B cell (primary cell): Measurements from ENCODE around the gene MLH1. TPM values are rescaled to one million over a fixed set of nuclear protein-coding genes. Genes with fewer than 3 reads are reported as not detected.
"Not testable (repeated sequence)": the region's sequence is repeated elsewhere in the genome, so short reads cannot be mapped to it uniquely, and the experiment has no call there.

Experiments used
- ATAC-seq: fragments of 200-7000 bp; cut with Tn5 transposase; one replicate; pipeline ENCODE4 v1.10.0; 2021; ENCODE audit warnings: low read depth, mild to moderate bottlenecking, moderate number of reproducible peaks, moderate library complexity
- CTCF ChIA-PET: fragments of 350-600 bp; sonication (Branson Sonifier 250); formaldehyde crosslinking; loops from one replicate; lab custom pipeline; 2021; ENCODE audit warnings: antibody characterized with exemption, inconsistent platforms; lab: Charles Lee
- POLR2A ChIA-PET: fragments of 350-600 bp; sonication (Branson Sonifier 250); formaldehyde crosslinking; loops from one replicate; lab custom pipeline; 2021; ENCODE audit warnings: antibody characterized with exemption; lab: Charles Lee
- DNase-seq: peaks from one replicate; pipeline ENCODE4 v3.0.0; 2013
- H2AFZ ChIP-seq: 2 replicates; pipeline ENCODE4 v1.6.1; 2012; ENCODE audit warnings: mild to moderate bottlenecking, low read depth, low read length; ENCODE audit not compliant: insufficient read depth, poor library complexity, severe bottlenecking
- H3K27ac ChIP-seq, 2 donors: 1 replicate in 1 of 2; 2 replicates in 1 of 2; pipeline ENCODE4 v1.5.1; 2012 to 2013; ENCODE audit warnings: low read length in 2 of 2, mild to moderate bottlenecking in 2 of 2, moderate library complexity in 1 of 2
- H3K27me3 ChIP-seq, 4 experiments: fragments of 200-600 bp in 1 of 4; sonication (generic) in 1 of 4; replicated peaks in 1 of 4; 1 replicate in 2 of 4; 2 replicates in 2 of 4; pipeline versions ENCODE4 v1.6.1 to v1.7.0; 2013 to 2016; ENCODE audit warnings: low read length in 3 of 4, mild to moderate bottlenecking in 2 of 4, mixed read lengths in 1 of 4, moderate library complexity in 1 of 4; ENCODE audit not compliant: insufficient read depth in 4 of 4, control insufficient read depth in 3 of 4; ENCODE audit errors: control extremely low read depth in 1 of 4
- H3K36me3 ChIP-seq, 2 experiments: replicated peaks in 1 of 2; 1 replicate in 1 of 2; 2 replicates in 1 of 2; pipeline versions ENCODE4 v1.6.1 to v1.7.1; 2013; ENCODE audit warnings: low read length in 1 of 2; ENCODE audit not compliant: insufficient read depth in 2 of 2, control insufficient read depth in 1 of 2; ENCODE audit errors: control extremely low read depth in 1 of 2, extremely low read depth in 1 of 2
- H3K4me1 ChIP-seq, 2 donors: fragments of 200-600 bp in 1 of 2; sonication (generic) in 1 of 2; 1 replicate in 1 of 2; 2 replicates in 1 of 2; pipeline versions ENCODE4 v1.5.1 to v1.6.1; 2013 to 2017; ENCODE audit warnings: low read length in 2 of 2; ENCODE audit not compliant: control insufficient read depth in 2 of 2, insufficient read depth in 2 of 2
- H3K4me2 ChIP-seq: replicated peaks from 2 replicates; pipeline ENCODE3; 2012; ENCODE audit warnings: mild to moderate bottlenecking, low read depth, low read length; ENCODE audit not compliant: poor library complexity, severe bottlenecking
- H3K4me3 ChIP-seq, 5 experiments: fragments of 200-600 bp in 1 of 5; sonication (generic) in 1 of 5; 1 replicate in 3 of 5; 2 replicates in 2 of 5; pipeline versions ENCODE4 v1.5.1 to v1.7.0; 2011 to 2016; ENCODE audit warnings: low read length in 4 of 5, mild to moderate bottlenecking in 4 of 5, low read depth in 2 of 5, control low read depth in 1 of 5, moderate library complexity in 1 of 5; ENCODE audit not compliant: insufficient read depth in 1 of 5; ENCODE audit errors: control extremely low read depth in 1 of 5, extremely low read depth in 1 of 5
- H3K79me2 ChIP-seq: fragments of 200-600 bp; sonication (generic); one replicate; pipeline ENCODE4 v1.6.0; 2016; ENCODE audit warnings: low read length; ENCODE audit not compliant: control insufficient read depth, insufficient read depth
- H3K9ac ChIP-seq: fragments of 200-600 bp; sonication (generic); 2 replicates; pipeline ENCODE4 v1.6.1; 2017; ENCODE audit warnings: mild to moderate bottlenecking, low read length, moderate library complexity
- H3K9me3 ChIP-seq, 3 donors: one replicate each; pipeline versions ENCODE4 v1.6.1 to v1.7.1; 2013; ENCODE audit warnings: low read length in 2 of 3; ENCODE audit not compliant: control insufficient read depth in 2 of 3, insufficient read depth in 1 of 3; ENCODE audit errors: control extremely low read depth in 1 of 3
- H4K20me1 ChIP-seq: 2 replicates; pipeline ENCODE4 v1.6.0; 2012; ENCODE audit warnings: mild to moderate bottlenecking, low read length; ENCODE audit not compliant: insufficient read depth, control insufficient read depth, poor library complexity, severe bottlenecking
- H3K27ac Mint-ChIP-seq: one replicate; pipeline ENCODE4 v1.8.0; 2021; ENCODE audit warnings: mixed read lengths
- H3K27me3 Mint-ChIP-seq: one replicate; pipeline ENCODE4 v1.8.0; 2021; ENCODE audit warnings: mixed read lengths
- H3K4me1 Mint-ChIP-seq: one replicate; pipeline ENCODE4 v1.8.0; 2021; ENCODE audit warnings: mixed read lengths
- H3K4me3 Mint-ChIP-seq: one replicate; pipeline ENCODE4 v1.8.0; 2021; ENCODE audit warnings: mixed read lengths
- H3K9me3 Mint-ChIP-seq: one replicate; pipeline ENCODE4 v1.8.0; 2022; ENCODE audit warnings: mixed read lengths; ENCODE audit not compliant: insufficient read depth
- CTCF ChIP-seq: fragments of 200-600 bp; IDR thresholded peaks from one replicate; pipeline ENCODE4 v1.8.0; 2022; ENCODE audit warnings: antibody characterized with exemption, mild to moderate bottlenecking
- EZH2 ChIP-seq: IDR thresholded peaks from 2 replicates; pipeline ENCODE4 v1.6.1; 2012; ENCODE audit warnings: borderline replicate concordance, low read depth, mild to moderate bottlenecking, moderate library complexity, low read length; ENCODE audit not compliant: insufficient read depth, poor library complexity, severe bottlenecking
- WGBS: methylation state at CpG from one replicate; pipeline ENCODE4 v1.1.5; 2013; ENCODE audit warnings: missing lambda C conversion rate; ENCODE audit not compliant: insufficient coverage; 5-methylcytosine and 5-hydroxymethylcytosine counted together
- intact Hi-C: fragments of 100-400 bp; cut with micrococcal nuclease; formaldehyde crosslinking; loops from one replicate; pipeline ENCODE4 v1.10.0; 2022
- polyA plus RNA-seq: library from polyadenylated mRNA; depleted of rRNA; stranded (reverse); fragments of >200 nt; gene quantifications from 2 replicates; pipeline ENCODE4 v1.2.3, GENCODE V29; 2012
- total RNA-seq, 2 donors: library from RNA; stranded (reverse); fragments of 120-200 nt in 1 of 2; gene quantifications; 1 replicate in 1 of 2; 2 replicates in 1 of 2; pipeline versions ENCODE4 v1.2.3 to v1.2.4, GENCODE V29; 2013 to 2022

Gene MLH1
- total and polyA plus RNA-seq, 2 donors (not counting 1 experiment from before 2014, with no cell fraction given) = 22.4 to 38.5 TPM

- Histone ChIP-seq H3K4me2 (no peak overlapping the region), H3K9me3 (no peaks in the 10 kb centered on the region), H3K9ac (no peak overlapping the region), H3K4me1 (peaks cover 5 to 8% of the 10 kb centered on the region in 2 donors), H4K20me1 (no peaks in the 10 kb centered on the region), H3K36me3 (no peaks in the 10 kb centered on the region), H3K27me3 (no peaks in the 10 kb centered on the region), H3K79me2 (no peaks in the 10 kb centered on the region), H2AFZ (no peak overlapping the region), H3K27ac (no peak overlapping the region), H3K4me3 (no peak overlapping the region)
- ATAC-seq (no peak), DNase-seq (no peak)
- TF ChIP-seq CTCF (no peak), EZH2 (no peak)
- H3K4me3 Mint-ChIP-seq = no peak overlapping the region
- WGBS = no CpG with 5 or more reads among the region's 2 CpGs
- no peaks in the 10 kb centered on the region for H3K9me3 Mint-ChIP-seq
- ChIA-PET POLR2A (interaction anchor here (0.6 to 2.2 kb wide), 2 partner anchors 52 to 54 kb away, joined by 4 to 5 read pairs; no protein-coding TSS in a partner anchor), CTCF (interaction anchor here (0.7 to 6.2 kb wide), 23 partner anchors 10 to 1042 kb away, joined by 3 to 128 read pairs (median 9); partner anchors contain the start of genes EPM2AIP1 and MLH1)
- H3K4me1 Mint-ChIP-seq = peaks cover 18% of the 10 kb centered on the region
- intact Hi-C loops = loop anchor here (5.0 kb wide), 2 partner anchors 32 to 38 kb away; partner anchors contain the start of genes EPM2AIP1 and MLH1
- no peak overlapping the region for H3K27ac Mint-ChIP-seq
- H3K27me3 Mint-ChIP-seq = no peaks in the 10 kb centered on the region
These were observed 33.5 kb upstream of the MLH1 start for GRCh38 chr3:36959821-36960220.

DNA sequence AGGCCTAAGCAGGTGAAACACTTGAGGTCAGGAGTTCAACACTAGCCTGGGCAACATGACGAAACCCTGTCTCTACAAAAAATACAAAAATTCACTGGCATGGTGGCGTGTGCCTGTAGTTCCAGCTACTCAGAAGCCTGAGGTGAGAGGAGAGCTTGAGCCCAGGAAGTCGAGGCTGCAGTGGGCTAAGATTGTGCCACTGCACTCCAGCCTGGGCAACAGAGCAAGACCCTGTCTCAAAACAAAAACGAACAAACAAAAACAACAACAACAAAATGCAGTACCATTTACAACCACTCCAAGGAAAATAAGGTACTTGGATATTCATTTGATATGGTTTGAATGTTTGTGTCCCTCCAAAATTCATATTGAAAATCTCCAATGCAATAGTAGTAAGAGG is 32.8 kb upstream of the MLH1 start:
- H3K4me3 ChIP-seq = no peak overlapping the region
- WGBS = 91% methylated on average over 3 of the region's 4 CpGs
- intact Hi-C loops = no loop called here
- H3K4me2 ChIP-seq = no peak overlapping the region
- H3K79me2 ChIP-seq = no peaks in the 10 kb centered on the region
- H3K27ac Mint-ChIP-seq = no peak overlapping the region
- H3K9me3 Mint-ChIP-seq = no peaks in the 10 kb centered on the region
- H4K20me1 ChIP-seq = no peaks in the 10 kb centered on the region
- ATAC-seq = no peak
- H3K4me1 Mint-ChIP-seq = peaks cover 25% of the 10 kb centered on the region
- no peak overlapping the region for H3K4me3 Mint-ChIP-seq
- no peaks in the 10 kb centered on the region for H3K27me3 ChIP-seq
- H3K27me3 Mint-ChIP-seq = no peaks in the 10 kb centered on the region
- no peaks in the 10 kb centered on the region for H3K36me3 ChIP-seq
- H3K4me1 ChIP-seq = peaks cover 11 to 14% of the 10 kb centered on the region in 2 donors
- POLR2A ChIA-PET = no interaction called here
- TF ChIP-seq EZH2 (no peak), CTCF (no peak)
- H3K9ac ChIP-seq = no peak overlapping the region
- H3K9me3 ChIP-seq = no peaks in the 10 kb centered on the region
- CTCF ChIA-PET = interaction anchor here (1.0 to 6.2 kb wide), 10 partner anchors 9 to 230 kb away, joined by 4 to 128 read pairs (median 23); no protein-coding TSS in a partner anchor
- no peak overlapping the region for H3K27ac ChIP-seq
- DNase-seq = no peak
- H2AFZ ChIP-seq = no peak overlapping the region

DNA sequence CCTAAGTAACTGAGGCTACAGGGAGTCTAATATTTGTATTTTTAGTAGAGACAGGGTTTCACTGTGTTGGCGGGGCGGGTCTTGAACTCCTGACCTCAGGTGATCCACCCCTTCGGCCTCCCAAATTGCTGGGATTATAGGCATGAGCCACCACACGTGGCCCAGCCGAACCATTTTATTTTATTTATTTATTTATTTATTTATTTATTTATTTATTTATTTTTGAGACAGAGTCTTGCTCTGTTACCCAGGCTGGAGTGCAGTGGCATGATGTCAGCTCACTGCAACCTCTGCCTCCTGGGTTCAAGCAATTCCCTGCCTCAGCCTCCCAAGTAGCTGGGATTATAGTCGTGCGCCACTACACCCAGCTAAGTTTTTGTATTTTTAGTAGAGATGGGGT is 30.3 kb upstream of the MLH1 start:
- ATAC-seq, H3K9me3 ChIP-seq, H3K9ac ChIP-seq, H3K27me3 Mint-ChIP-seq, H3K4me2 ChIP-seq, intact Hi-C loops, H3K27ac ChIP-seq, POLR2A ChIA-PET, DNase-seq, H3K9me3 Mint-ChIP-seq, H3K4me3 ChIP-seq, H3K79me2 ChIP-seq, H3K36me3 ChIP-seq, H4K20me1 ChIP-seq, H3K27ac Mint-ChIP-seq, H3K4me3 Mint-ChIP-seq, H3K27me3 ChIP-seq, H2AFZ ChIP-seq: not testable (repeated sequence)
- CTCF ChIA-PET = interaction anchor here (0.9 to 1.1 kb wide), 4 partner anchors 56 to 210 kb away, joined by 3 to 5 read pairs (median 4); no protein-coding TSS in a partner anchor
- WGBS = no CpG with 5 or more reads among the region's 7 CpGs
- H3K4me1 ChIP-seq = peaks cover 12 to 14% of the 10 kb centered on the region in 2 donors
- H3K4me1 Mint-ChIP-seq = peaks cover 25% of the 10 kb centered on the region
